Endodermal cell (in vitro differentiated cells): Measurements from ENCODE around the gene TMEM243. TPM values are rescaled to one million over a fixed set of nuclear protein-coding genes. Genes with fewer than 3 reads are reported as not detected.

Experiments
- DNase-seq: peaks from one replicate; pipeline ENCODE4 v3.0.0-alpha.2; 2017
- H3K27ac ChIP-seq: 2 replicates; pipeline ENCODE4 v1.5.1; 2013; ENCODE audit warnings: mild to moderate bottlenecking, low read depth, low read length, moderate library complexity
- H3K27me3 ChIP-seq: 2 replicates; pipeline ENCODE4 v1.6.1; 2013; ENCODE audit warnings: mild to moderate bottlenecking, low read length, moderate library complexity; ENCODE audit not compliant: insufficient read depth, control insufficient read depth, poor library complexity, severe bottlenecking
- H3K36me3 ChIP-seq: 2 replicates; pipeline ENCODE4 v1.7.0; 2013; ENCODE audit warnings: mild to moderate bottlenecking, low read length, moderate library complexity; ENCODE audit not compliant: control insufficient read depth, insufficient read depth
- H3K4me1 ChIP-seq: one replicate; pipeline ENCODE4 v1.7.0; 2013; ENCODE audit warnings: low read length; ENCODE audit not compliant: control insufficient read depth, insufficient read depth
- H3K4me3 ChIP-seq: 2 replicates; pipeline ENCODE4 v1.5.1; 2013; ENCODE audit warnings: mild to moderate bottlenecking, low read length, moderate library complexity
- H3K9ac ChIP-seq: 2 replicates; pipeline ENCODE4 v1.6.1; 2013; ENCODE audit warnings: mild to moderate bottlenecking, low read length, moderate library complexity; ENCODE audit not compliant: poor library complexity, severe bottlenecking; ENCODE audit errors: extremely low read depth
- H3K9me3 ChIP-seq: 2 replicates; pipeline ENCODE4 v1.6.1; 2013; ENCODE audit warnings: mild to moderate bottlenecking, low read length, moderate library complexity; ENCODE audit not compliant: control insufficient read depth
- H3K27ac Mint-ChIP-seq: 2 replicates; pipeline ENCODE4 v1.8.0; 2020; ENCODE audit warnings: mixed read lengths
- H3K27me3 Mint-ChIP-seq: 2 replicates; pipeline ENCODE4 v1.8.0; 2021; ENCODE audit warnings: mild to moderate bottlenecking, mixed read lengths; ENCODE audit not compliant: insufficient read depth
- H3K36me3 Mint-ChIP-seq: 2 replicates; pipeline ENCODE4 v1.8.0; 2020; ENCODE audit warnings: low read depth, mixed read lengths
- H3K4me1 Mint-ChIP-seq: 2 replicates; pipeline ENCODE4 v1.8.0; 2020; ENCODE audit warnings: mixed read lengths
- H3K4me3 Mint-ChIP-seq: 2 replicates; pipeline ENCODE4 v1.8.0; 2020; ENCODE audit warnings: mild to moderate bottlenecking, moderate library complexity, mixed read lengths
- H3K9me3 Mint-ChIP-seq: 2 replicates; pipeline ENCODE4 v1.8.0; 2020; ENCODE audit warnings: mild to moderate bottlenecking, mixed read lengths
- CTCF ChIP-seq: fragments of 200-600 bp; sonication (generic); conservative IDR thresholded peaks from 2 replicates; pipeline ENCODE4 v1.5.0; 2021; ENCODE audit warnings: antibody characterized with exemption, mild to moderate bottlenecking
- WGBS, 2 experiments: methylation state at CpG; one replicate each; pipeline versions ENCODE4 v1.1.5 to v1.1.7; 2013; ENCODE audit warnings: missing lambda C conversion rate in 2 of 2, mixed read lengths in 1 of 2; ENCODE audit not compliant: insufficient coverage in 1 of 2, insufficient read length in 1 of 2; 5-methylcytosine and 5-hydroxymethylcytosine counted together
- total RNA-seq, 2 donors: library from RNA; stranded (reverse); fragmentation: NEBNext Ultra II Directional in 1 of 2; extraction: Animal tissue kit (Norgen Biotek cat#: 25700) in 1 of 2; gene quantifications; 2 replicates in 1 of 2; 3 replicates in 1 of 2; pipeline ENCODE4 v1.2.1, GENCODE V29; 2021

The TMEM243 gene
- total RNA-seq, 2 donors from 2014 or later, result 21.7 to 22.3 TPM

GRCh38 chr7:87190783-87191182 is 28.7 kb downstream of the TMEM243 start:
- Mint-ChIP-seq H3K36me3 (peaks cover 69% of the 10 kb centered on the region), H3K27me3 (no peaks in the 10 kb centered on the region), H3K4me1 (no peaks in the 10 kb centered on the region), H3K4me3 (no peak overlapping the region), H3K27ac (no peak overlapping the region), H3K9me3 (no peaks in the 10 kb centered on the region)
- DNase-seq, result no peak
- Histone ChIP-seq H3K9me3 (no peaks in the 10 kb centered on the region), H3K27ac (no peak overlapping the region), H3K27me3 (no peaks in the 10 kb centered on the region), H3K4me1 (no peaks in the 10 kb centered on the region), H3K9ac (no peak overlapping the region), H3K36me3 (peaks cover 98% of the 10 kb centered on the region), H3K4me3 (no peak overlapping the region)
- TF ChIP-seq CTCF, result no peak
- WGBS, 2 experiments, result 95 to 100% methylated on average over 1 to 3 of the region's 3 CpGs

GRCh38 chr7:87188930-87189329 is 30.6 kb downstream of the TMEM243 start:
- no peak overlapping the region for H3K27ac ChIP-seq
- no peaks in the 10 kb centered on the region for H3K4me1 ChIP-seq
- no peak for DNase-seq
- H3K4me3 Mint-ChIP-seq, result no peak overlapping the region
- H3K36me3 Mint-ChIP-seq, result peaks cover 70% of the 10 kb centered on the region
- H3K36me3 ChIP-seq, result peaks cover 98% of the 10 kb centered on the region
- no peaks in the 10 kb centered on the region for H3K9me3 Mint-ChIP-seq
- H3K27me3 Mint-ChIP-seq, result no peaks in the 10 kb centered on the region
- WGBS, 2 experiments, result 97 to 100% methylated on average over 2 of the region's 2 CpGs
- no peak for TF ChIP-seq CTCF
- H3K27ac Mint-ChIP-seq, result no peak overlapping the region
- no peak overlapping the region for H3K4me3 ChIP-seq
- no peaks in the 10 kb centered on the region for H3K9me3 ChIP-seq
- H3K9ac ChIP-seq, result no peak overlapping the region
- no peaks in the 10 kb centered on the region for H3K27me3 ChIP-seq
- no peaks in the 10 kb centered on the region for H3K4me1 Mint-ChIP-seq

GRCh38 chr7:87187120-87187519 is 32.4 kb downstream of the TMEM243 start:
- no peaks in the 10 kb centered on the region for H3K4me1 Mint-ChIP-seq
- Histone ChIP-seq H3K9ac (no peak overlapping the region), H3K27ac (no peak overlapping the region), H3K4me1 (no peaks in the 10 kb centered on the region), H3K27me3 (no peaks in the 10 kb centered on the region), H3K9me3 (no peaks in the 10 kb centered on the region), H3K36me3 (peaks cover 98% of the 10 kb centered on the region), H3K4me3 (no peak overlapping the region)
- peaks cover 74% of the 10 kb centered on the region for H3K36me3 Mint-ChIP-seq
- no peak for DNase-seq
- TF ChIP-seq CTCF, result no peak
- 100% methylated on average over 1 to 2 of the region's 2 CpGs for WGBS, 2 experiments
- H3K27ac Mint-ChIP-seq, result no peak overlapping the region
- no peaks in the 10 kb centered on the region for H3K27me3 Mint-ChIP-seq
- no peaks in the 10 kb centered on the region for H3K9me3 Mint-ChIP-seq
- no peak overlapping the region for H3K4me3 Mint-ChIP-seq
